NCI-H1092 (cell line): ENCODE data around the gene PGK2.

ENCODE experiments used
- DNase-seq: peaks from one replicate; lab custom pipeline; 2025; lab: John Stamatoyannopoulos, UW

PGK2 gene

DNA sequence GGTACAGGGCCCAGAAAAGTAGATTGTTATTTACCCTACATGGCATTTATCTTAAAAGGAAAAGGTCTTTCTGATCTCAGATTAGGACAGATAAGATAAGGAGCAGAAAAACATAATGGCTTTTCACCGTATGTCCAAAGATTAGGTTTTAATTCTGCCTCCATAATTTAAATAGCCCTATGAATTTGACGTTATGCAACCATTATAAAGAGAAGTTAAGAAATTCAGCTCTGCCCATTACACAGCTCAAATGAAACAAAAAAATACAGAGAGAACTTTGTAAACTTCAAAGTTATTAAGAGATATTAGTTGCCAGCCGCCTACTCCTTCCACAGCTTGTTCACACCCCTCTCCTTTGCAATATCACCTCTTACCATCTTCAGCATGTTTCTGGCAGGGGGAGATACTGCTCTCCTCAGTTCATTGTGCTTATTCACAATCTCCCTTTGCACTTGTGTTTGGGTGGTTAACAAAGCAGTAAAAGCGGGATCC is 51.0 kb downstream of the PGK2 start:
- DNase-seq: no peak
